Eye (tissue), 1 donor: ENCODE results near the gene CALN1.
"Not testable (repeated sequence)": the region's sequence is repeated elsewhere in the genome, so short reads cannot be mapped to it uniquely, and the experiment has no call there.

Source experiments
- DNase-seq: peaks from one replicate; pipeline ENCODE4 v3.0.0-alpha.2; 2015

Gene CALN1

GRCh38 chr7:71776726-71777125, 635.4 kb downstream of the CALN1 start:
- DNase-seq = no peak

GRCh38 chr7:71775648-71776047, 636.5 kb downstream of the CALN1 start:
- DNase-seq = no peak

GRCh38 chr7:71772779-71773178, 639.4 kb downstream of the CALN1 start:
- DNase-seq = no peak

GRCh38 chr7:71770269-71770907, 641.8 kb downstream of the CALN1 start:
- no peak for DNase-seq

- DNase-seq = no peak
Measured at GRCh38 chr7:71769326-71769725, 642.8 kb downstream of the CALN1 start.

- DNase-seq = no peak
Measured at GRCh38 chr7:71768450-71768849, 643.7 kb downstream of the CALN1 start.

GRCh38 chr7:71766016-71766415, 646.1 kb downstream of the CALN1 start:
- no peak for DNase-seq

- no peak for DNase-seq
Measured at GRCh38 chr7:71761336-71761735, 650.8 kb downstream of the CALN1 start.

GRCh38 chr7:71754828-71755227, 657.3 kb downstream of the CALN1 start:
- DNase-seq = no peak

- no peak for DNase-seq
Measured at GRCh38 chr7:71753956-71754664, 658.0 kb downstream of the CALN1 start.

GRCh38 chr7:71753236-71753635, 658.9 kb downstream of the CALN1 start:
- no peak for DNase-seq

GRCh38 chr7:71752171-71752935, 659.8 kb downstream of the CALN1 start:
- DNase-seq = peak; percentile 78

GRCh38 chr7:71750290-71750689, 661.8 kb downstream of the CALN1 start:
- no peak for DNase-seq

- DNase-seq = no peak
Measured at GRCh38 chr7:71746006-71746405, 666.1 kb downstream of the CALN1 start.

GRCh38 chr7:71740174-71740560, 672.0 kb downstream of the CALN1 start:
- DNase-seq = no peak

GRCh38 chr7:71739520-71740173, 672.5 kb downstream of the CALN1 start:
- peak; percentile 25 for DNase-seq

- not testable (repeated sequence) for DNase-seq
Measured at GRCh38 chr7:71737931-71738540, 674.1 kb downstream of the CALN1 start.

- DNase-seq = peak; percentile 95
Measured at GRCh38 chr7:71735961-71736556, 676.1 kb downstream of the CALN1 start.

GRCh38 chr7:71733107-71733870, 678.8 kb downstream of the CALN1 start:
- peak; percentile 96 for DNase-seq

GRCh38 chr7:71731740-71732139, 680.4 kb downstream of the CALN1 start:
- no peak for DNase-seq
